Body of pancreas (tissue), 4 donors: Measurements from ENCODE around the gene RAB2B.
A peak's percentile ranks its signal among the peaks of the same experiment; 100 is the strongest.

Experiments
- POLR2A ChIP-seq, 3 donors: fragments of 450-650 bp; IDR thresholded peaks; one replicate each; pipeline ENCODE4 v1.6.1; 2016; ENCODE audit warnings: antibody characterized with exemption in 3 of 3, mild to moderate bottlenecking in 2 of 3
- TF ChIP-seq, protein P1 (sequence below), 7 experiments: fragments of 450-650 bp in 4 of 7; fragments of 200-600 bp in 3 of 7; sonication (generic) in 3 of 7; IDR thresholded peaks; one replicate each; pipeline ENCODE4 v1.5.1; 2016 to 2019; ENCODE audit warnings: antibody characterized with exemption in 7 of 7

DNA sequence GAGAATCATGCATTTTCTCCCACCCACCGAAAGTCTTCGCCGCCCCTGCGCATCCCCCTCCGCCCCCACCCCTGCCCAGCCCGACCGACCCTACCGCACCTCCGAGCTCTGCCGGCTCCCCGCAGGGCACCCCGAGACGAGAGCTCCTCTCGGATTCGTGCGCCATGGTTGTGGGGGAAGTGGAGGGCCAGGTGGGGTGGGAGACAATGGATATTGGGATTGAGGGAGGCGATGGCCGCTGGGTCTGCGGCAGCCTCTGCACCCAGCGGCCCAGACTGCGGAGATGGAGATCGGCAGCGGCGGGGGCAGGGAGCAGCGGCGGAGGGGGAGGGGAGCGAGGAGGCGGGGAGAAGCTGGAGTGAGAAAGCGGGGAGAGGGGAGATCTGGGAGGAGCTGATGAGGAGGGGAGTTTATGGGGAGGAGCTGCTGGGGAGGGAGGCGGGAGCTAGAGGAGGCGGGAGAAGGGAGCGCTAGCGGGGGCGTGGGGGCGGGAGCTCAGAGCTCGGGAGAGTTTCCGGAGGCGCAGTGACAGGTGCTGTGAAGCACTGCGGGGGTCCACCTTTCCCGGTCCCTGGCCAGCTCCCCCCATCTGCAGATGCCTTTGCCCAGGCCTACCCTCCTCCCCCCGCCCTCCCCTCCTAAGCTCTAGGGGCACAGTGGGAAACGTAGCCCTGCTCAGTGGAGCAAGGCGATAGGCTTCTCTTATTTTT is 49.4 kb upstream of the RAB2B start, which contains the start of gene SALL2:
- TF ChIP-seq, protein P1, sequence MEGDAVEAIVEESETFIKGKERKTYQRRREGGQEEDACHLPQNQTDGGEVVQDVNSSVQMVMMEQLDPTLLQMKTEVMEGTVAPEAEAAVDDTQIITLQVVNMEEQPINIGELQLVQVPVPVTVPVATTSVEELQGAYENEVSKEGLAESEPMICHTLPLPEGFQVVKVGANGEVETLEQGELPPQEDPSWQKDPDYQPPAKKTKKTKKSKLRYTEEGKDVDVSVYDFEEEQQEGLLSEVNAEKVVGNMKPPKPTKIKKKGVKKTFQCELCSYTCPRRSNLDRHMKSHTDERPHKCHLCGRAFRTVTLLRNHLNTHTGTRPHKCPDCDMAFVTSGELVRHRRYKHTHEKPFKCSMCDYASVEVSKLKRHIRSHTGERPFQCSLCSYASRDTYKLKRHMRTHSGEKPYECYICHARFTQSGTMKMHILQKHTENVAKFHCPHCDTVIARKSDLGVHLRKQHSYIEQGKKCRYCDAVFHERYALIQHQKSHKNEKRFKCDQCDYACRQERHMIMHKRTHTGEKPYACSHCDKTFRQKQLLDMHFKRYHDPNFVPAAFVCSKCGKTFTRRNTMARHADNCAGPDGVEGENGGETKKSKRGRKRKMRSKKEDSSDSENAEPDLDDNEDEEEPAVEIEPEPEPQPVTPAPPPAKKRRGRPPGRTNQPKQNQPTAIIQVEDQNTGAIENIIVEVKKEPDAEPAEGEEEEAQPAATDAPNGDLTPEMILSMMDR (IDR thresholded peaks at IDR 0.05) = no peak
- TF ChIP-seq POLR2A (IDR thresholded peaks at IDR 0.05) = peak in 2 of 3 donors; percentile 40 to 60
